Measurements from ENCODE around the gene UPF3A. TPM values are rescaled to one million over a fixed set of nuclear protein-coding genes. Genes with fewer than 3 reads are reported as not detected.

UPF3A gene
- total RNA-seq = 10 to 100 TPM; 47.6 to 54.0 TPM

GRCh38 chr13:114281351-114282040, at the start of gene UPF3A:
Gene UPF3A, plus strand, starts transcription at chr13:114281601. Its CDS starts 39 bp downstream, at chr13:114281640.

GRCh38 chr13:114234645-114235421, 46.6 kb upstream of the UPF3A start, which contains the start of gene CDC16:
Gene CDC16, plus strand, starts transcription at chr13:114234897. Its CDS starts 188 bp downstream, at chr13:114235085.

DNA sequence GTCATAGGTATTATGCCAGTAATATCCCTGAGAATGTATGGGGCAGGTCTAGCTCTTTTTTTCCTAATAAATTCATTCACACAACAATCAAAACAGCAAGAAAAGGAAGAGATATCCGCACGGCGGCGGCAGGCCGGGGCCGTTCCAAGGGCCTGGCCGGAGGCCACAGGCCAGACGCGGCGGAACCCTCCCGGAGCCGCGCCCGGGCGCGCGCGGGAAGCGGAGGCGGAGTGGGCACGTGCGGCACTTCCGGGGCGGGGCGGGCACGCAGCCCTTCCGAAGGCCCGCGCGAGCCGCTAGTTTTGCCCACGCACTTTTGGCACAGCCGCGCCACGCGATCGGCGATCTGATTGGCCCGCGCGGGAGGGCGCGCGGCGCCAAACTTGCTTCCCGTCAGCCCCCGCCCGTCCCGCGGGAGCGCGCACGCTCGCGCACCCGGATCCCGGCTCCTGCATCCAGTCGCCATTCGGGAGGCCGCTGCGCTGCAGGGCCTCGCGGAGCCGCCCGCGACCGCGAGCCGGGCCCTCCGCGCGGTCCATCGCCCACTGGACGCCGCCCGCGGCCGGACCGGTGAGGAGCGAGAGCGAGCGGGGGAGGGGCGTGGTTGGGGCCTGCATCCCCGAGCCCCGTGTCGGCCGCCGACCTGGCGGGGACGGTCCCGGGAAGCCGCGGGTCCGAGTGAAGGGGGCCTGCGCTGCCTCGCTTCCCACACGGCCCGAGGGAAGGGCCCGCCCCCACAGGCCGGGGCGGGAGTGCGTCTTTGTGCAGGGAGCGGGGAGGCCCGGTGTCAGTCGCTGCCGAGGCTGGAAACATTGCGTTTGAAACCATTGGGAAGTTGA, 32.9 kb downstream of the UPF3A start, which contains the start of gene CHAMP1:
CHAMP1 (plus strand) TSS at position 430 of the 839 bp plus-strand sequence. CDS start 9,340 bp downstream, outside the sequence.

Small RNA genes lying within 50 kb of the gene (microRNA-seq; reads per million reads assigned to microRNA genes)
- not detected for gene MIR4502 (ENCODE audit: borderline microRNAs expressed, borderline replicate concordance)
- not detected for gene MIR548AR (ENCODE audit: borderline microRNAs expressed, borderline replicate concordance)

Other genes starting within 250 kb of the UPF3A start
- gene RASA3, start 149.0 kb upstream of the UPF3A start, total RNA-seq = 100 to 1,000 TPM; 124 to 125 TPM
- gene CFAP97D2, start 102.3 kb upstream of the UPF3A start, total RNA-seq = under 1 TPM in 1 of 2 experiments, not detected in 1; 0.22 TPM
- gene CDC16, start 46.7 kb upstream of the UPF3A start, total RNA-seq = 10 to 100 TPM; 64.9 to 69.9 TPM
- 10 to 100 TPM; 25.7 to 27.2 TPM for gene CHAMP1, start 32.9 kb downstream of the UPF3A start, total RNA-seq

Data from activated naive CD4-positive, alpha-beta T cell treated with anti-CD3 and anti-CD28 coated beads, Interleukin-2, amount 10 ng/mL, durations not matched to agents 5 hours and 36 hours (primary cell).